GM18517 (cell line): Measurements from ENCODE around the gene ZNF786.
A peak's percentile ranks its signal among the peaks of the same experiment; 100 is the strongest.
"Not testable (repeated sequence)": the region's sequence is repeated elsewhere in the genome, so short reads cannot be mapped to it uniquely, and the experiment has no call there.

Experiments
- ATAC-seq: cut with Tn5 transposase; IDR thresholded peaks from one replicate; pipeline ENCODE4 v1.9.1; 2021; ENCODE audit warnings: mild to moderate bottlenecking, moderate library complexity; ENCODE audit not compliant: unreplicated experiment

The ZNF786 gene

GRCh38 chr7:149038641-149039040, 51.9 kb downstream of the ZNF786 start:
- ATAC-seq, result not testable (repeated sequence)

GRCh38 chr7:149036676-149037075, 53.8 kb downstream of the ZNF786 start:
- ATAC-seq, result no peak

GRCh38 chr7:149031353-149031910, 59.1 kb downstream of the ZNF786 start:
- no peak for ATAC-seq

GRCh38 chr7:149030439-149030838, 60.1 kb downstream of the ZNF786 start:
- not testable (repeated sequence) for ATAC-seq

GRCh38 chr7:149028346-149029109, 62.0 kb downstream of the ZNF786 start, which contains the start of gene PDIA4:
Gene PDIA4 (minus strand): TSS chr7:149028505. CDS start chr7:149028408, 97 bp downstream.
- peak; percentile 94 for ATAC-seq

GRCh38 chr7:149027611-149028345, 62.7 kb downstream of the ZNF786 start:
- ATAC-seq, result no peak

GRCh38 chr7:149027055-149027454, 63.5 kb downstream of the ZNF786 start:
- ATAC-seq, result no peak

GRCh38 chr7:149023662-149024061, 66.9 kb downstream of the ZNF786 start:
- ATAC-seq, result no peak

- no peak for ATAC-seq
Measured at GRCh38 chr7:149022756-149023360, 67.7 kb downstream of the ZNF786 start.

GRCh38 chr7:149021725-149022062, 68.8 kb downstream of the ZNF786 start:
- no peak for ATAC-seq

GRCh38 chr7:149020483-149020882, 70.0 kb downstream of the ZNF786 start:
- ATAC-seq, result no peak
